GM08714 (cell line): ENCODE results near the gene APOBEC3B.
A peak's percentile ranks its signal among the peaks of the same experiment; 100 is the strongest.

Source experiments
- H3K4me3 ChIP-seq: fragments of 200-500 bp; sonication (Bioruptor generic); 2 replicates; pipeline ENCODE4 v1.5.1; 2014; ENCODE audit warnings: mild to moderate bottlenecking, low read length, inconsistent platforms
- ZNF274 ChIP-seq: IDR thresholded peaks from 2 replicates; pipeline ENCODE4 v1.6.1; 2012; ENCODE audit warnings: mild to moderate bottlenecking, low read depth, low read length

APOBEC3B gene

DNA sequence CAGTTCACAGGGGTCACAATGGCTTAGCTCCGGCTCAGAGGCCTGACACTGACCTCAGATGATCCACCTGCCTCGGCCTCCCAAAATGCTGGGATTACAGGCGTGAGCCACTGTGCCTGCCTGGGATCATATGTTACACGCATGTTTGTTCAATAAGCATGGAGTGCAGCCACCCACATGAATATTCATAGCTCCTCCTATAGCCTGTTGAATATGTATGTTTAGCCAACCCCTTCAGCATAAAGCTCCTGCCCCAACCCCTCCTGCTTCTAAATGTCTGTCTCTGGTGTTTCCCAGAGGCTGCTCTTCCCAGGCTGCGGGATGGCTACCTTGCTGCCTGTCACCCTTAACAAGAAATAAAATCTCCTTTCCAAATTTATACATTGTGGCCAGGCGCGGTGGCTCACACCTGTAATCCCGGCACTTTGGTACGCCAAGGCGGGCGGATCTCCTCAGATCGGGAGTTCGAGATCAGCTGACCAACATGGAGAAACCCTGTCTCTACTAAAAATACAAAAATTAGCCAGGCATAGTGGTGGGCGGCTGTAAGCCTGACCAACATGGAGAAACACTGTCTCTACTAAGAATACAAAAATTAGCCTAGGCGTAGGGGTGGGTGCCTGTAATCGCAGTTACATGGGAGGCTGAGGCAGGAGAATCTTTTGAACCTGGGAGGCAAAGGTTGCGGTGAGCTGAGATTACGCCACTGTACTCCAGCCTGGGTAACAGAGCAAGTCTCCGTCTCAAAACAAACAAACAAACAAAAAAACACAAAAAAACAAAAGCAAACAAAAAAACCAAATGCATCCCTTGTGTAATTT is 57.4 kb downstream of the APOBEC3B start:
- H3K4me3 ChIP-seq: peak overlapping the region; percentile 26; the same call in 1 of the 2 replicates
- TF ChIP-seq ZNF274: no peak

DNA sequence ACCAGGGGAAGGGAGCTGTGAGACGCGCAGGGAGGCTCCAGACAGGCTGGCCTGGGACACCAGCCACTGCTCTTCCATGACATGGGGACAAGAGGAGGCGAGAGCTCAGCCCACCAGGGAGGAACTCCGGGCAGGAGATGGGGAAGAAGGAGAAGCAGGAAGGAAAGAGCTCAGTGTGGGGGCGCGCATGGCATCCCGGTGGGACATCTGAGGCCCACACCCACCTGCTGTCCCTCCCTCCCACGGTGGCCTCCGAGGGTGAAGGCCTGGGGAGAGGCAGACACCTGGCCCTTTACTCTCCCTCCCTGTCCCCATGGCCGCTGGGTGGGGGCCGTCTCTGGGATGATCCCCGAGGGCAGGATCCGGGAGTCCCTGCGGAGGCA is 58.0 kb downstream of the APOBEC3B start:
- H3K4me3 ChIP-seq: peak overlapping the region; percentile 26; the same call in 1 of the 2 replicates

DNA sequence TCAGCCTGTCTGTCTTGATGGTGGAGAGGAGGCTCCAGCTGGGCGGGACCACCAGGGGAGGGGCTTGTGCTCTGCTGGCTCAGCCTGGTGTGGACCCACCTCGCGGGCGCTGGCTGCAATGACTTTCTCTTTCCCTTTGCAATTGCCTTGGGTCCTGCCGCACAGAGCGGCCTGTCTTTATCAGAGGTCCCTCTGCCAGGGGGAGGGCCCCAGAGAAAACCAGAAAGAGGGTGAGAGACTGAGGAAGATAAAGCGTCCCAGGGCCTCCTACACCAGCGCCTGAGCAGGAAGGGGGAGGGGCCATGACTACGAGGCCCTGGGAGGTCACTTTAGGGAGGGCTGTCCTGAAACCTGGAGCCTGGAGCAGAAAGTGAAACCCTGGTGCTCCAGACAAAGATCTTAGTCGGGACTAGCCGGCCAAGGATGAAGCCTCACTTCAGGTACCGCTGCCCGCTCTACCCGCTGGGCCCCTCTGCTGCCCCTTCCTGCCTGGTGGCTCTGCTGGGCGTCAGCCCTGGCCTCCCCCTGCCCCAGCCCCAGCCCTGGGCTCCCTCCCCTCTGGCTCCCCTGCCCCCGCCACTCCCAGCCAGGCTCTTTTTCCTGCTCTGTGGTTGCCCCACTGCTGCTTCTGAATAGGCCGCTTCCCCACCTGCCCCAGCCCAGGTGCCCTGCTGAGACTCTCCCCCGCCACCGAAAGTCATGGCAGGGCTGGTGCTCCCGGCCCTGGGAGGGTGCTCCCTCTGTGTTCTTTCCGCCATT is 58.6 kb downstream of the APOBEC3B start, which contains the start of gene APOBEC3F:
TSS of gene APOBEC3F (plus strand) at position 327 of the 759 bp plus-strand sequence. CDS start at position 424, 97 bp downstream.
- peak within 1 kb of the TSS; percentile 97 for H3K4me3 ChIP-seq

DNA sequence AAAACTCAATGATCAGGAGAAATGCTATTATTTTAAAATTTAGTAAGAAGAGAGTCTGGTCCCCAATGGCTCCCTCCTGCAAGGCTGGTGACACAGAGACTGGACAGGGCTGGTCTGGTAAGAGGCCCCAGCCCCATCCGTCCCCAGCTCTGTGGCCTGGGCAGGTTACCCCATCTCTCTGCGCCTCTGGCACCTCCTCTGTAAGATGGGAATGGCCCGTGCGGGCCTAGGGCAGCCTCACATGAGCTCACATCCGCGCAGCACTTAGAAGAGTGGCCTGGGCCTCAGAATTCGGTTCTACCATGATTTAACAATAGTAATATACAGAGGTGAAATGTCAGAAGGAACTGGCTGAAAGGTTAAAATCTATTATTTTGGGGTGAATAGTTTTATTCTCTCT is 59.8 kb downstream of the APOBEC3B start:
- no peak for TF ChIP-seq ZNF274
- H3K4me3 ChIP-seq: peak overlapping the region; percentile 97; the same call in 1 of the 2 replicates
